NCI-H146 treated with DMSO at 0.1 percent for 48 hours (cell line): ENCODE measurements around the gene SGK1.

ENCODE experiments used
- DNase-seq: peaks from one replicate; lab custom pipeline; 2025; ENCODE audit not compliant: unreplicated experiment; lab: John Stamatoyannopoulos, UW

Gene SGK1

GRCh38 chr6:134317471-134318131 lies at the start of gene SGK1:
TSS of gene SGK1 (minus strand) at chr6:134318112. CDS start at chr6:134317460, 652 bp downstream.
- peak; percentile 84 for DNase-seq

DNA sequence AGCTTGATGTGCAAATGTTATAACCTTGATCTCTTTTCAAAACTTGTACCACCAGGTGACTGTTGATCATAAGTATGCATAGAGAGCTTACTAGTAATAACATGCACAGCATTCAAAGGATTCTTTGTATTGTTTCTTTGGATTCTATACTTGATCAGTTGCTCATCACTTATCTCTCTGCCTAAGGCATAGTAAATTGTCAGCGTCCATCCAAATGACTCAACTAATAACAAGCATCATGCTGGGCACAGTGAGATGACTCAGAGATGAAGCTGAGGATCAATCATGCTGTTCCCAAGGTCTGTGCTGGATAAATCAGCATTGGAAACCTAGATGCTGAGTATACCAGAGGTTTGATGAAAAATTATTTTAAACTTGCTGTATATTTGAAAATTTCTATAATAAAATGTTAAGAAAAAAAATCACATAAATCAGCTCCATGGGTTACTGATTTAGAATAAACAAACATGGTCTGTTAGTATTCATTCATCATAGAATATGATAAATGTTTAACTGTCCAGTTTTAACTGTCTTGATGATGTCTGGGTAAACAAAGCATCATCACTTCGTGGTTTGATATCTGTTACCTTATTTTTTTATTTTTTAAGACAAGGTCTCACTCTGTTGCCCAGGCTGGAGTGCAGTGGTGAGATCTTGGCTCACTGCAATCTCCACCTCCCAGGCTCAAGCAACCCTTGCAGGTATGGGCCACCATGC lies 45.6 kb upstream of the SGK1 start:
- DNase-seq, result peak; percentile 88

DNA sequence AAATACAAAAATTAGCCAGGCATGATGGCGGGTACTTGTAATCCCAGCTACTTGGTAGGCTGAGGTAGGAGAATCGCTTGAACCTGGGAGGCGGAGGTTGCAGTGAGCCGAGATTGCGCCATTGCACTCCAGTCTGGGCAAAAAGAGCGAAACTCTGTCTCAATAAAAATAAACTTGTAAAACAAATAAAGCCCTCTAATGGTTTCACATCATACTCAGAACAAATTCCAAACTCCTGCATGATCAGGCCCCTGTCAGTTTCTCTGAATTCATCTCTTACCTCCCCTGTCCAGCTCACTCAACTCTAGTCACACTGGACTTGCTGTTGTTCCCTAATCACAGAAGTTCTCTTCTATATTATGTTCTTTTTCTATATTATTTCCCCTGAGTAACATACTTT lies 43.1 kb upstream of the SGK1 start:
- DNase-seq, result no peak

GRCh38 chr6:134359302-134359701 lies 41.4 kb upstream of the SGK1 start:
- no peak for DNase-seq

GRCh38 chr6:134358320-134358719 lies 40.4 kb upstream of the SGK1 start:
- no peak for DNase-seq

- no peak for DNase-seq
Measured at GRCh38 chr6:134357022-134357487, 39.1 kb upstream of the SGK1 start.

- DNase-seq, result no peak
Measured at GRCh38 chr6:134356405-134356804, 38.5 kb upstream of the SGK1 start.

GRCh38 chr6:134352786-134353480 lies 35.0 kb upstream of the SGK1 start:
- DNase-seq, result no peak

GRCh38 chr6:134351615-134352474 lies 33.9 kb upstream of the SGK1 start:
- peak; percentile 30 for DNase-seq

- DNase-seq, result no peak
Measured at GRCh38 chr6:134347885-134348805, 30.2 kb upstream of the SGK1 start.

DNA sequence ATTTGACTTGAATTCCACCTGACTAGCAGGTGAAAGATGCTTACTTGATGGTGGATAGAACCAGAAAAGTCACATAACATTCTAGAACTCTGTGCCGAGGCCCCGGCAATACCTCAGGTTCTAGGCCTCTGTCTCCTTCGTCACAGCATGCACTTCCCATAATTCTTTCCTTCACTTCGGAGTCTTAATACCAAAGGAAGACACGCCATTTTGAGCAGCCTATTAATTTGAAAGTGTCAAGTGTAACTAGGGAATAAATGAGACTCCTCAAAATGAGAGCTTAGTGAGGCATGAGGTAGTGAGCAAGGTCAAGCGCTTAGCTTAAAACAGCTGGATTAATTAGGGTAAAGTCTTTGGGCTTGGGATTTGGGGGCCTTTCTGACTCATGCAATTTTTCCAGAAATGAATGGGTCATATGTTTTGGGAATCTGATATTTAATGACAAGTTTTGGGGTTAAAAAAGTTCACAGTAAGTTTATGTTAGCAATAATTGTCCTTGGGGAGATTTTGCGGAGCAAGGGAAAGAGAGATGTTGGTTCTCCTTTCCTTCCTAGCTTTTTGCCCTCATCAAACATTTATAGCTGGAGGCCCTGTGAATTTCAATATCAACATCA lies 29.1 kb upstream of the SGK1 start:
- no peak for DNase-seq

GRCh38 chr6:134345789-134346188 lies 27.9 kb upstream of the SGK1 start:
- DNase-seq, result no peak

DNA sequence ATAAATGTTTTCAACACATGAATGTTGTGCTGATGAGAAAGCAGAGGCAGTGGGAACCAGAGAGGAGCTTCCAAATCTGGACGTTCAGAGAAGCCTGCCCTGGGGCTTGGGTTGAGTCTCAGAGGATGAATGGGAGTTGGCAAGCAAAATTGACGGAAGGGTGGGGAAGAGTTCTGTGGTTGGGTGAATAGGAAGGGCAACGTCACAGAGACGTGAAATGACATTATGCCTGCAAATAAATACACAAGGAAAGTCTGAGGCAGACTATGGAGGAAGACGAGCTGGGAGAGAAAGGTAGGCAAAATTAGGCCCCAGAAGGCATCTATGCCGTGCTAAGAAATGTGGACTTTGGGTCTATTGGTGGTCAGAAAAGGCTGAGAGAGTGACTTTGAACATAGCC lies 25.2 kb upstream of the SGK1 start:
- DNase-seq, result no peak

- no peak for DNase-seq
Measured at GRCh38 chr6:134341999-134342567, 24.2 kb upstream of the SGK1 start.

- no peak for DNase-seq
Measured at GRCh38 chr6:134340179-134340975, 22.5 kb upstream of the SGK1 start.

GRCh38 chr6:134339216-134339615 lies 21.3 kb upstream of the SGK1 start:
- peak; percentile 52 for DNase-seq

DNA sequence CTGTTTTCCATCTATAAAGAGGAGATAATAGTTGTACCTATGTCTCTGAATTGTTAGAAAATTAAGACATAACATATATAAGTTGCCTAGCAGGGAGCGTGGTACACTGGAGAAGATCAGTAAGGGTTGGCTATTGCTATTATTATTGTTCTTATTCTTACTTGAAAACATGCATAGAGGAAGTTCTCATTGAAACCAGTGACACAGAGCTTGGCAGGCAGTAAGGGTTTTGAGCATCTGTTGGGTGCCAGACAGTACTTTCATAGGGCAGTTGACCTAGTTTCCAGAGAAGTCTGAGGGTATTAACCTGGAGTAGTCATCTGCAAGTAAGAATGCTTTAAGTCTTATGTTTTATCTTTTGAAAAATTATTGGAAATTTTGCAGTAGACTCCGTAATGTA lies 13.3 kb upstream of the SGK1 start:
- DNase-seq, result no peak

GRCh38 chr6:134330555-134330954 lies 12.6 kb upstream of the SGK1 start:
- no peak for DNase-seq
